Cardiac fibroblast (primary cell): Measurements from ENCODE around the gene NPDC1.

Source experiments
- DNase-seq, 2 donors: peaks; one replicate each; pipeline versions ENCODE4 v3.0.0 to v3.0.0-alpha.2; 2010; ENCODE audit warnings: low read depth in 2 of 2
- H3K4me3 ChIP-seq, 2 donors: replicated peaks in 1 of 2; 1 replicate in 1 of 2; 2 replicates in 1 of 2; pipeline ENCODE4 v1.5.1; 2011; ENCODE audit warnings: low read depth in 2 of 2, low read length in 2 of 2, mild to moderate bottlenecking in 2 of 2, moderate library complexity in 1 of 2
- TF ChIP-seq, protein P1 (sequence below): IDR thresholded peaks from one replicate; pipeline ENCODE4 v1.5.1; 2011; ENCODE audit warnings: low read depth, mild to moderate bottlenecking, low read length, inconsistent platforms

NPDC1 gene

DNA sequence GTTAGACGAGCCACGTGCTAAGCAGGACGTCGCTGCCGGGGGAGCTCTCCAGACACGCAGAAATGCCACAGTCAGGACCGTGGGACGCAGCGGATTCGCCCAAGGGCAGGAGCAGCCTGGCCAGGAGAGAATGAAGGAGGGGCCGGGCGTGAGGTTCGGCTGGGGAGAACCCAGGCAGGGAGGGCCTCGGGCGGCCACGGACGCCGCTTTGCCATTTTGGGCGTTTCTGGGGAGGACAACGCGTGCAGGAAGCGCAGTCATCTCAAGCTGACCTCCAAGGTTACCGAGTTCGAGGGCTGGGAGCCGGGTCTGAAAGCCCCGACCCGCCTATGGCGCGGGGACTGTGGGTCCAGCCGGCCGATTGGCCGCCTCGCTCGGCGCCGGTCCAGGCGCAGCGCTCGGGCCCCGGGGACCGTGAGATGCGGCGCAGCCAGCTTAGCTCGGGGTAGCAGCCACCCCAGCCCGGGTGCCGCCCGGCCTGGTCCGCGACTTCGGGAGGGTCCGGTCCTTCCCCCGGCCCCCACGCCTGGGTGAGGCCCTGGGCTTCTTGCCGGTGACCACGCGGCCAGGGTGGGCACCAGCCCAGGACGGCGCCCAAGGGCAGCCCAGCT lies 40.0 kb upstream of the NPDC1 start:
- peak; percentile 41 to 44 for DNase-seq
- H3K4me3 ChIP-seq, result peak overlapping the region; percentile 75 to 87
- TF ChIP-seq, protein P1, sequence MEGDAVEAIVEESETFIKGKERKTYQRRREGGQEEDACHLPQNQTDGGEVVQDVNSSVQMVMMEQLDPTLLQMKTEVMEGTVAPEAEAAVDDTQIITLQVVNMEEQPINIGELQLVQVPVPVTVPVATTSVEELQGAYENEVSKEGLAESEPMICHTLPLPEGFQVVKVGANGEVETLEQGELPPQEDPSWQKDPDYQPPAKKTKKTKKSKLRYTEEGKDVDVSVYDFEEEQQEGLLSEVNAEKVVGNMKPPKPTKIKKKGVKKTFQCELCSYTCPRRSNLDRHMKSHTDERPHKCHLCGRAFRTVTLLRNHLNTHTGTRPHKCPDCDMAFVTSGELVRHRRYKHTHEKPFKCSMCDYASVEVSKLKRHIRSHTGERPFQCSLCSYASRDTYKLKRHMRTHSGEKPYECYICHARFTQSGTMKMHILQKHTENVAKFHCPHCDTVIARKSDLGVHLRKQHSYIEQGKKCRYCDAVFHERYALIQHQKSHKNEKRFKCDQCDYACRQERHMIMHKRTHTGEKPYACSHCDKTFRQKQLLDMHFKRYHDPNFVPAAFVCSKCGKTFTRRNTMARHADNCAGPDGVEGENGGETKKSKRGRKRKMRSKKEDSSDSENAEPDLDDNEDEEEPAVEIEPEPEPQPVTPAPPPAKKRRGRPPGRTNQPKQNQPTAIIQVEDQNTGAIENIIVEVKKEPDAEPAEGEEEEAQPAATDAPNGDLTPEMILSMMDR, result no peak

DNA sequence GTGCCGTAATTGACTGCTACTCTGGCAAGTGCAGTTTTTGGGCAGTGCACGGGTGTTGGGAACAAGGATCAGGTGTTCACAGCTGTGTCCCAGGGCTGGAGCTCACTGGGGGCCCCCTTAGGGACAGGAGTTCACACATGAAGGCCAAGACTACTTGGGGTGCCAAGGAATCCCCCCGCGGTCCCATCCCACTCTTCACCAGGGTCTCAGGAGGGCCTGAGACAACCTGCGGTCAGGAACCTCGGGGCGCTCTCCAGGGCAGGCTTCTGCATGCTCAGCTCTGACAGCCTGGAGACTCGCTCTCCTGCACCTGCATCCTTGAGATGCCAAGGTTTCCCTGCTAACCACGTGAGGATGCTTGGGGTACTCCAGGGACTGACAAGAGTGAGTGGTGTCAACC lies 38.5 kb upstream of the NPDC1 start:
- H3K4me3 ChIP-seq, result no peak overlapping the region
- no peak for DNase-seq
- TF ChIP-seq, protein P1, result no peak

DNA sequence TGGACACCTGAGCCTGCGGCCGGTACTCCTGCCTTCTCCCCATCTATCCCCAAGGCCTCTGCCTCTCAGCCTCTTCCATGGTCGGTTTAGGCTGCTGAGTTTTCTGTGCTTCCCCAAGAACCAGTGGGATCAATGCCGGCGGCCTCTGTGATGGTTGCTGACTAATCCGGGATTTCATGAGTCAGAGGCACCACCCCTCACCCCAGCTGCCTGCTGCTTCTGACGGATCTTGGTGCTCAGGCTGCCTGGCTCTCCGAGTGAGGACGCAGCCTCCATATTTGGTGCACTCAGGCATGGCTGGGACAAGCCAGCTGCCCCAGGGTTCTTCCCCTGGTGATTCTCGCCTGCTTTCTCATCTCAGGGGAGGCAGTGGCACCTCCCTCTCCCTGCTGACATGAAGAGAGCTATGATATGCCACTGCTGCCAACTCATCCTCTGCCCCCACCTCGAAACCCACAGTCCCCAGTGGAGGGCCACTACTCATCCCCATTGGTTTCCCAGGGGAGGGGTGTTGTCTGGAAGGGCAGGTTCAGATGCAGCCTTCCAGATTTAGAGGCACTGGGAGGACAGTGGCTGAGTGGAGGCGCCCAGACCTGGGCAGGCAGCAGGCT lies 37.5 kb upstream of the NPDC1 start:
- no peak overlapping the region for H3K4me3 ChIP-seq
- peak; percentile 92 to 94 for DNase-seq

DNA sequence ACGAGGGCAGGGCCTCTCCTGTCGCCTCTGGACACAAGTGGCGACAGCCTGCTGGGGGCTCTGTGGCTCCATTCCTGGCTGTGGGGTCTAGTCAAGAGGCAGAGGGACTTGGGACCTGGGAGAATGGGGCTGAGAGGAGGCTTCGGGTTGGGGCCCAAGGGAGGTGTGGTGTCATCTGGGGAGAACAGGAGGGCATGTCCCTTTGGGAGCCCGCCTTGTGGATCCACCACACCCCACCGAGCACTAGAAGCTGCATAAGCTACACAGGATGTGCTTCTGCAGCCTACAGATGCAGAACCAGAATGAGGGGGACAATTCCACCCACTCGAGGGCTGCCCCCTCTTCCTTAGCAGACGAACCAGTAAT lies 36.9 kb upstream of the NPDC1 start:
- H3K4me3 ChIP-seq, result no peak overlapping the region
- no peak for DNase-seq

More for the DNA sequence above, 37.5 kb upstream of the NPDC1 start:
- TF ChIP-seq, protein P1, result no peak

DNA sequence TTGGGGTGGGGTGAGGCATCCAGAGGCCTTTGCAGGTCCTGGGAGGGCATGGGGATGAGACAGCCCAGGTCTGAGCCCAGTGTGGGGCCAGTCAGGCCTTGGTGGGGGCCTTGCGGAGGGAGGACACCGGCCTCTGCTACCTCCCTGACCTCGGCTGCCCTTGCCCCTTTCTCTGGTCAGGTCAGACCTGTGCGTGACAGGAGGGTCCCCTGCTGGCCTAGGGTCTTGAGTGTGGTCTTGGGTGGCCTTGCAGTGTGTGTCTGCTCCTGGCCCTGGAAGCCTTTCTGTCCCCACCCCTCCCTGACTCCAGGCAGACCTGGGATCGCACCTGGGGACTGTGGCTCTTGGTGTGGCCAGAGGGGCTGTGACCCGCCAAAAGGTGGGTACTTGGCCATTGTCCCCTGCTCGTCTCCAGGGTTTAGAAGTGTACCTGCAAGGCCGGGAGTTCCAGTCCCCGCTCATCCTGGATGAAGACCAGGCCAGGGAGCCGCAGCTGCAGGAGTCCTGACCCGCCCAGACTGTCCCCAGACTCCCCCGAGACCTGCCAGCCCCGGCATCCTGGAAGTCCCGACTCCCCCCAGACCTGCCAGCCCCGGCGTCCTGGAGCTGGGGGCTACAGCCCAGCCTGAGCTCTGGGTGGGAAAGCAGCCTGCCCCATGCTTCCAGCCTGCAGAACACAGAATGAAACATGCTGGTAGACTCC lies 36.4 kb upstream of the NPDC1 start:
- H3K4me3 ChIP-seq, result no peak overlapping the region
- no peak for DNase-seq
- TF ChIP-seq, protein P1, result no peak

More for the DNA sequence above, 36.9 kb upstream of the NPDC1 start:
- TF ChIP-seq, protein P1, result no peak

DNA sequence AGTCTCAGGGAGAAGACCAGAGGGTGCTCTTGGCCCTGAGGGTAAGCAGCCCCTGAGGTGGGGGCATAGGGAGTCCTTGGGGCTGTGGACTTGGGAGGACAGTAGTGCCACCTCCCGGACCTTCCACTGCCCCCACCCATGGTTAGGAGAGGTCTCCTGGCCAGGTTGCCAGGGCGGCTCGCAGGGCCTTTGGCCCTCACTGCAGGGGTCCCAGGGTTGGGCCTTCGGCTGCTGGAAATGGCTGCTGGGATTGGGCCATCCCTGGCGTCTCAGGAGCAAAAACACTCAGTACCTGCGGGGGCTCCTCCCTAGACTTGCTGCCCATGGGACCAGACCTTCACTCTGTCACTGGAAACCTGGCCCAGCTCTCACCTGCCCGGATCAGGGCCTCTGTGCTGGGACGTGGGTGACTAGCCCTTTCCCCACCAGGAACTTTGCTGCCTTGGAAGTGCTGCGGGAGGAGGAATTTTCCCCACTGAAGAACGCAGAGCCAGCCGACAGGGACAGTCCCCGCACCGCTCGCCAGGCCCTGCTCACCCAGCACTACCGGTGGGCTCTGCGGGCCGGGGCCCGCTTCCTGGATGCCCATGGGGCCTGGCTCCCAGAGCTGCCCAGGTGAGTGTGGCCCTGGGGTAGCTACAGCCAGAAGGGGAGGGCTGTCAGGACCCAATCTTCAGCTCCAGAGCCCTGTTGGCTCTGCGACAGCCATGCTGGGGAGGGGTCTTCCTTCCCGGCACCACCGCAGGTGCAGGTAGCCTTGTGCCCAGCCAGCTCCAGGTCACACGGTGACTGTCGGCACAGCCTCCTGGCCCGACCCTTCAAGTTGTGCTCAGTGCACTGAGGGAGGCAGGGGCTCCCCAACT lies 34.5 kb upstream of the NPDC1 start:
- no peak for DNase-seq
- TF ChIP-seq, protein P1, result no peak
- H3K4me3 ChIP-seq, result no peak overlapping the region
